HG02623 (cell line): ENCODE measurements around the gene SMARCAL1.

Source experiments
- ATAC-seq: cut with Tn5 transposase; IDR thresholded peaks from one replicate; pipeline ENCODE4 v1.9.1; 2021; ENCODE audit warnings: moderate library complexity; ENCODE audit not compliant: unreplicated experiment

The SMARCAL1 gene

DNA sequence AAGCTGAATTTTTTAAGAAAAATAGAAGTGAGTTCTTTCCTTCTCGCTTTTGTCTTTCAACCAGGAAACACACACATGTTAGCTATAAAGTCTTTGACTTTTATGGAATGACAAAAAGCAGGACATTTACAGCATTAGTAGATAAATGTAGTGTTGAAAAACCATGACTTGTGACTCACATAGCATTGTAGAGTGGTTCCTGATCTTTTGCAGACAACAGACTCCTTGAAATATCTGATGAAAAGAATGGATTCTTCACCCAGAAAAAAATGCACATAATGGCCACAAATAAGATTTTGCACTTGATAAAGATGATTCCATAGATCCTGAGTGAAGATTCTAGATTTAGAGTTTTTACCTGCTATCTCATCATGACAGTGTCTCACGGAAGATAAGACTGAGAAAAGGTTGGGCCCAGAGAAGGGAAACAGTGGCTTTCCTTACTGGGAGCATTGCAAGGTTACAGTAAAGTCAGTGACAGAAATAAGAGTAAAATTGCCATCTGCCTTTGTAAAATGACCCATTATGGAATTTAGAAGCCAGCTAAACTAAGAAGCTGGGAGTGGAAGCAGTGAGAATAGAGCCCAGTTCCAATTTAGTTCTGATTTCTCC lies 14.0 kb downstream of the SMARCAL1 start:
- ATAC-seq: no peak

DNA sequence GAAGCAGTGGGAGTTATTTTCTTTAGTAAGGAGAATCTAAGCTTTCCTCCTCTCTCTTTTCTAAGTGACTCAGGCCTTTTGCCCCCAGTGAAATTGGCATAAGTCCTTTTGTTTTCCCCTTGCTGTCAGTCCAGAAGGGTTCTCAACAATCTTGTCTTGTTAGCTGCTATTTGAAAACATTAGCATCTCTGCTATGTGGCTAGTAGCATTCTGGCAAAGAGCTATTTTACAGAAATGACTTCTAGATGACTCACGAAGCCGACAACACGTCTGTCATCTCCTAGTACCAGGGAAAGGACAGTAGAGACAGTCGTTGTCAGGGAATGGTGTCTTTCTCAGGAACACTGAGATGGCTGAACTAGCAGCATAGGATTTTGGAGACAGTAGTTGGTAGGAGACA lies 14.7 kb downstream of the SMARCAL1 start:
- no peak for ATAC-seq

DNA sequence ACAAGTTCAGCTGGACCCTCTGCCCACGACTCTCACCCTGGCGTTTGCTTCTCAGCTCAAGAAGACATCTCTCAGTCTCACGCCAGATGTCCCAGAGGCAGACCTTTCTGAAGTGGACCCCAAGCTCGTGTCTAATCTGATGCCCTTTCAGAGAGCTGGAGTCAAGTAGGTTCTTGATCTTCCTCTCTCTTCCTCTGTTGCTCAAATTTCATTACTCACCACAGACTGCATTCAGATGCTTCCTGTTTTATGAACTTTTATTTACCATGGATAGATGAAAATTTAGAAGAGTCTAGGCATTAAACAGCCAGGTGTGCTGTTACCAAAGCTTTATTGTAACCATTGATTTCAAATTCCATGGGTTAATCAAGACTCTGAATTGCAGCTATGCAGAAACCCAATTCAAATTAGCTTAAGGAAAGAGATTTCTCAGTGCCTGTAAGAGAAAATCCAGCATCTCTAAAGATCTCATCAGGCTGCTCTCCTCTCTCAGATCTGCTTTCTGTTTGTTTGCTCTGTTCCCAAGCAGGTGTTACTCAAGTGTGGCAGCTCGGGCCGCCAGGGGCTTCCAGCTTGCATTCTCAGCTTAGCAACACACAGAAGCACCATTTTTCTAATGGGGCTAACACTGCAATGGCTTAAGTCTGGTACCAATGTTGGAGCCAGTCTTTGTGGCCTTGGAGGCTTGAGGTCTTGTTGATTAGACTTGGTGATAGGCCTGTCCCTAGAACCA lies 16.5 kb downstream of the SMARCAL1 start:
- no peak for ATAC-seq

DNA sequence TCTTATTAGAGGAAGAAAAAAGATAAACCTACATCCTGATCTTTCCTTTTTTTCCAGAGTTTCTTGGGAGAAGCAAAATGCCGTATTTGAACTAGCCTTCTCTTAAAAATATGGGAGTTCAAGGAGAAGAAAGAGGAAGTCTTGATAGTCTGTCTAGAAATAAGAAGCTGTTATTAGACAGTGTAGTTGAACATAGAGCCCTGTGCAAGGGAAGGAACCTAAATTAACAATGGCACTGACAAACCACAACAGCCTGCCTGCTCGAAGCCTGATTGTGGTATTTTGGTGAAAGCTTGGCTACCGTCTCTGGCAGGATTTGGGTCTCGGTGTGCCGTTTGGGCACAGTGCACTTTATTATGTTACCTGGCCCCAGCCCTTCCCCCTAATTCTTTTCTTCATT lies 17.1 kb downstream of the SMARCAL1 start:
- ATAC-seq: no peak

DNA sequence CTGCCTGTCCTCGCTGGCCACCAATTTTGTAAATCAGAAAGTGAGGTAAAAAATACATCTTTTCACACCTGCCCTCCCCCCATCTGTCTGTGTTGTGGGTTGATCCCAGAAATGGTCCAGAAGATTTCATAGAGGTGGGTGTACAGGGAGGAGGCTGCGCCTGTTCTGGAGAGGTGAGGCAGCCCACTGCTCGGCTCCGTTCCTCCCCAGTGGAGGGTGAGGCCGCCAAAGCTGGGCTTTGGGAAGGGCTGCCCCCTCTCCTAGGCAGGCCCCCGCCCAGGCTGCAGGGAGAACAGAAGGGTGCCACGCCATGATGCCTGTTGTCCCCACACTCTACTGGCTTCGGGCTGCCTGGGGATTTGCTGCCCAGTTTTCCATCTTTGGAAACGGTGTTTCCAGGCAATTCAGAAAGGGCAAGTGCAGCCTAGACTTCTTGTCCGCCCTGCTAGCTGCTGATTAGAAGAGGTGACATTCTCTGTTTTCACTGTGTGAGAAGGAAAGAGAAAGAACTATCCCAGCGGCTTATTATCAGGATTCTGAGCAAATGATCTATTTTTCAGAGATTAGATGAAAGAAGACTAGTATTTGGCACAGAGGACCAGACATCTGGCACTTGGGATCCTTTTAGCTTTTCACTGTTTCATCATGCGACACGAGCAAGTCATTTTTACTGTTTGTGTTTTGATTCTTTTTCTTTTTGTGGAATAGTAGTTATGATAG lies 18.7 kb downstream of the SMARCAL1 start:
- no peak for ATAC-seq

DNA sequence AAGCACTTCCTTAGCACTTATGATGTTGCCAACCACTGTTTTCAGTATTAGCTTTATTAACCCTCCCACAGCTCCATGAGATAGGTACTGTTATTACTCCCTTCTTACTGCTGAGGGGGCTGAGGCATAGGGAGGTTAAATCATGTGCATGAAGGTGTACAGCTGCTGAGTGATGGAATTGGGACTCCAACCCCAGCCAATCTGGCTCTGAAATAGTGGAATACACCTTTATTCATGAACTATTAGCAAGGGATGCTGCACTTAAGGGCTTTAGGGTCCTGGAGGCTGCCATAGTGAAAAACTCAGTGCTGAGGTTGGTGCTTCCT lies 19.2 kb downstream of the SMARCAL1 start:
- no peak for ATAC-seq

DNA sequence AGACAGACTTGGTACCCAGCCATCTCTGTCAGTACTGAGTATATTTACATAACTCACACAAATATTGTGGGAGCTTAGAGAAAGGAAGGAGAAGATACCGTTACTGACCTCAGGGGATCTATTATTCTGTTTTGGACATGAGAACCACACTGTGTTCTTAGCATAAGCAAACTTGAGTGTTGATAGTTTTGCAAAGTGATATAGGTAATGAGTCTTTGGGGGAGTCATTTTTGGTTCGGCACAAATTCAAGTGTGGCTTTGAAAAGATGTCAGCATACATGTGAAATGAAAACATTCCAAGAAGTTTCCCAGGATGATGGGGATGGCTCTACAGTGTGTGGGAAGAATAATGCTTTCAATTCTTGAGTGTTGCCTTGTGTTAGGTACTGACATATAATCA lies 24.1 kb downstream of the SMARCAL1 start:
- ATAC-seq: no peak

DNA sequence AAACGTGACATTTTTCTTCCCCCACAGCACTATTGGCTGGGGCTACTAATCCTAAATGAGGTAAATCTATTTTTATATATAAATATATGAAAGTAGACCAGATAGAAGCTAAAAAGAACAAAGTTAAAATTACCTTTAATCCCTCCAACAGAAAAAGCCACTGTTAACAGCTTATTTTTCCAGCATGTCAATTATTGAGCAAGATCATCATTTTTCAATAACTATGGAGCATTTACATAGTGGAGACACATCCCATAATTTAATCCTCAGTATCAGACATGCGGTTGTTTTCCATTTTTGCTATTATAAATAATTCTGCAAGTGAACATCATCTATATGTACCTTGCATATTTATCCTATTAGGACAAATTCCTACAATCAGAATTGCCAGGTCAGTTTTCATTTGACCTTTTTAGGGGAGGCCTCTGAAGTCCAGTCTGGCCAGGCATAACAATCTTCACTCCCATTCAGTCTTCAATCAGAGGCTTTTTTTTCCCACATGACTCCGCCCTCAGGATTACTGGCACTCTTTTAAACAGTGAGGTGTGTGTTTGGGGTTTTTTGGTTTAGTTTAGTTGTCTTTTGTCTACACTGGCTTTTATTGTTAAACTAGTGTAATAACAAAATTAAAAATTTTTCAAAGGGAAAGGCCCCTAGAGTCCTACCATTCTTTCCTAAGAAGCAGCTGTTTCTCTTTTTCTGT lies 29.2 kb downstream of the SMARCAL1 start:
- no peak for ATAC-seq

DNA sequence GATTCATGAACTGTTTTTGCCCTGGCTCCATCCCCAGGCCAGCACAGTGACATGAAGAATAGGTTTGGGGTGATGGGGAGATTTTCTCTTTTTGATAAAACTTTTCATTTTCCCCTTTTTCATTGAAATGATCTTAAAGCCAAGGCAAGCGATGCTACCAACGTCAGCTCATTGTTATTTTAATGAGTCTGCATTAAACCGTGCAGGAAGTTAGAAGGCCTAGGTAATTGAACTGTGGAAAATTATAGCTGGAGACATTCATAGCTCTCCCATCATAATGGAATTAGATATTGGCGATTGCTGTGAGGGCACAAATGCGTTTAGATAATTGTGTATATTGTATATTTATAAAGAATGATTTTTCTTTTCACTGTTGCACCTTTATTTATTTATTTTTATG lies 33.2 kb downstream of the SMARCAL1 start:
- no peak for ATAC-seq

DNA sequence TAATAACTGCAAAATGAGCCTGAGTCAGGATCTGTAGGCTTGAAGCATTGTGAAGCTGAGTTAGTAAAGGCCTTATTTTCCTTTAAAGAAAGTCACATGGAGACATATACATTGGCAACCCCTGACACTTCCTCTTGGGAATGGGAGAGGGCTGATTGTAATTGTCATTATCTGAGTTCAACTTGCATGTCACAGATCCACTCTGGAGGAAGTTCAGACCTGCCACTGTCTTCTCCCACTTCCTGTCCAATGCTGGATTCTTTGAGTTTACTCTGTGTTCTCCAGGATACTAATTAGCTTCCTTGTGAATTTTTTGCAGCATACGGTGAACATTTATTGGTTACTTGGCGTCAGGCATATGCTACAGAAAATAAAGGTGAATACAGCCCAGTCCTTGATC lies 34.1 kb downstream of the SMARCAL1 start:
- ATAC-seq: no peak

DNA sequence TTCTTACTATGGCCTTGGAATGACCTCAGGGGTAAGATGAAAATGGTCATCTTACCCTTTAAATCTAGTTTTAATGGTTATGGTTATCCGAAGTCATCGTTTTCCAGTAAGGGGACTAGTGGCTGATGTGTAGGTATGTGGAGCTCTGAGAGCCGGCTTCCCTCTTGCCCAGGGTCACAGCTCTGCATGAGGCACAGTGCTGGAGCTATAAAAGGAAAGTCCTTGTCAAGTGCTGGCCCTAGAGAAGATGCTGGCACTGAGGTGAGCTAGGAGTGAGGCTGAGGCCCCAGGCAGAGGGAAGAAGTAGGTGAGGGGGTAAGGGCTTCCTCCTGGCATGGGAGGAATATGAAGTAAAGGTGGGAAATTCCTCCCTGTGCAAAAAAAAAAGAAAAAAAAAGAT lies 35.0 kb downstream of the SMARCAL1 start:
- no peak for ATAC-seq

DNA sequence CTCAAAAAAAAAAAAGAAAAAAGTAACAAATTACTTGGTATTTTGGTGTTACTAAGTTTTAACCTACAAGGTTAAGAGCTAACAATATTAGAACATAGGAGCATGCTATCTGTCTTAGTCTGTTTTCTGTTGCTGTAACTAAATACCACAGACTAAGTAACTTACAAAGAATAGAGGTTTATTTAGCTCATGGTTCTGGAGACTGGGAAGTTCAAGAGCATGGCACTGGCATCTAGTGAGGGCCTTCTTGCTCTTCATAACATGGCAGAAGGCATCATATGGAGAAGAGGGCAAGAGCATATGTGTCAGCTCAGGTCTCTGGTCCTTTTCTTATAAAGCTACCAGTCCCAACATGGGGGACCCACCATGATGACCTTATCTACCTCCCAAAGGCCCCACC lies 36.5 kb downstream of the SMARCAL1 start:
- ATAC-seq: no peak

DNA sequence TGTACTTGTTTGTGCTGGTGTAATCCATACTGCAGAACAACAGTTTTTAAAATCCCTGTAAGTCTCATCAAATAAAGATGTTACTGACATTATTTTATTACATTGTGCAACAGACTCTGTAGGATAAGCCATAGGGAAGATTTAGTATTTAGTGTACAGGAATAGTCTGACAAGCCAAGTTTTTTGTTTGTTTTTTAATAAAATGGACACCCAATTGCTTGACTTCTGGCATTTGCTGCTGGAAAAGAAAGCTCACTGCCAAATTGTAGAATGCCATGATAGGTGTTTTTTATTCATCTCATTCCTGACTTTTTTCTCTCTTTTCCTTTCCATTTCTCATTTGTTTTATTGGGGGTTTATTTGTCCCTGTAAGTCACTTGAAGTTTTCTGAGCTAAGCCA lies 38.1 kb downstream of the SMARCAL1 start:
- no peak for ATAC-seq

DNA sequence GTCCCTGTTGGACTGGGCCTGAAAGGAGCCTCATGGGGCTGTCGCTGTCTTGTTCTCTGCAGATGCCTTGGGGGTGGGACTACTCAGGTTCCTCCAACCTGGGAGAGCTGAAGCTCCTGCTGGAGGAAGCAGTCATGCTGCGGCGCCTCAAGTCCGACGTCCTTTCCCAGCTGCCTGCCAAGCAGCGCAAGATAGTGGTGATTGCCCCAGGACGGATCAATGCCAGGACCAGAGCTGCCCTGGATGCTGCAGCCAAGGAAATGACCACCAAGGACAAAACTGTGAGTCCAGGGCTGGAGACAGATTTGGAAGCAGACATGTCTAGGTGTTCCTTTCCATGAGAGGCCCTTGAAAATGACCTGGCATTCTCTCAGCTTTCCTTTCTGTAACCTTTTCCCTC lies 38.5 kb downstream of the SMARCAL1 start:
- ATAC-seq: no peak

DNA sequence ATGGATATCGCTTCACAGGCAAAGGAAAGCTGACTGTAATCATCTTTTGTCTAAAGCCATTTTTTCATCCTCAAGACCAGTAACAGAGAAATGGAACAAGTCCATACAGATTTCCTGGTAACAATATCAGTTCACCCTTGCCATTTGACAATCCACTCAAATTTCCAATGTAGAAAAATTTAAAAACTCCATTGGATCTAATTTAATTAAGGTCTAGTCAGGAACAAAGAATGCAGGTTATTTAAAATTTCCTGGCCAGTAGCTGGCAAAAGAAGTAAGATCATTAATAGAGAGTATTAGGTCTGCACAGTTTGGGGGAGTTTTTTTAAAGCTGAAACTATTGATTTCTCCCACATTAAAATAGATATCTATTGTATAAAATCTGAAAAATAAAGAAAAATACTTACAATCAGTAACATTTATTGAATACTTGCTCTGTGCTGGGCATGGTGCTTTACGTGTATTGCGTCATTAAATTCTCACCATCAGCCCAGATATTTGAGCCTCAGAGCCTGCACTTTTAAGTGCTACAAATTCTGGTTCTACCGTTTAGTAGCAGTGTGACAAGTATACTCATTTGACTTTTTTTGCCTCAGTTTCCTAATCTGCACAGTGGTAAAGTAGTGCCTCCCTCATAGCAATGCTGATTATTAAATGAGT lies 41.8 kb downstream of the SMARCAL1 start:
- ATAC-seq: no peak

DNA sequence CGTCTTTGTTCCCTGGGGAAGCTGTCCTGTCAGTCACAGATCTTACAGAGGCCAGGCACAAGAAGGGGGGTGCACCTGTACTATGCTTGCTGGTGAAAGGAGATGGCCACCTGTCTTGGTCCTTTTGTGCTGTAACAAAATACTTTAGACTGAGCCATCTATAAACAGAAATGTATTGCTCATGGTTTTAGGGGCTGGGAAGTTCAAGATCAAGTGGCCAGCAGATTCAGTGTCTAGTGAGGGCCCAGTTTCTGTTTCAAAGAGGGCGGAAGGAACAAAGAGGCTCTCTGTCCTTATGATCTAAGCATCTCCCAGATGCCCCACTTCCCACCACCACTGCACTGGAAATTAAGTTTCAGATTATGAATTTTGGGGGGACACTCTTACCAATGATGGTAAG lies 50.9 kb downstream of the SMARCAL1 start:
- no peak for ATAC-seq

DNA sequence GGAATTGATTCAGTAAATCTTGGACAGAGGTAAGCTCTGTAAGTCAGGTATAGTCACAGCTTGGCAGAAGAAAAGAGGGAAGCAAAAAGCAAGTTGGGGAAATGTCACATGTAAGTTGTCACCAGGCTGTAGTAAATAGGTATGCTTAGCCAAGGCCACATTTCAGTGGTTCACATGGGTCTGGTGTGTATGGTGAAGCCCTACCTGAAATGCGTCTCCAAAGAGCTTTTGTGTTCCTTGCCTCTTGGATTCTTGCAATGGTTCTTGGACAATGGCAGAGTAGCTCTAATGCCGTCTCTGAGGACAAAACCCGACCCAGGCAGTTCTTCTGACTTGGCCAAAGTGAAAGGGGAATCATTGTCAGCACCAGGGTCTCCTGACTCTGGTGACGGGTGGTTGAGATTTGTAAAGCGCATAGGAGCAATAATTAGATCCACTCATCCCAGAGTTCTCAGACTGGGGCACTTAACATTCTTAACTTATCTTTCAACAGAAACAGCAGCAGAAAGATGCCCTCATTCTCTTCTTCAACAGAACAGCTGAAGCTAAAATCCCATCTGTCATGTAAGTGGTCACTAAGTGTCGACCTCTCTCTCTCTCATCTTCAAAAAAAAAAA lies 51.9 kb downstream of the SMARCAL1 start:
- no peak for ATAC-seq

DNA sequence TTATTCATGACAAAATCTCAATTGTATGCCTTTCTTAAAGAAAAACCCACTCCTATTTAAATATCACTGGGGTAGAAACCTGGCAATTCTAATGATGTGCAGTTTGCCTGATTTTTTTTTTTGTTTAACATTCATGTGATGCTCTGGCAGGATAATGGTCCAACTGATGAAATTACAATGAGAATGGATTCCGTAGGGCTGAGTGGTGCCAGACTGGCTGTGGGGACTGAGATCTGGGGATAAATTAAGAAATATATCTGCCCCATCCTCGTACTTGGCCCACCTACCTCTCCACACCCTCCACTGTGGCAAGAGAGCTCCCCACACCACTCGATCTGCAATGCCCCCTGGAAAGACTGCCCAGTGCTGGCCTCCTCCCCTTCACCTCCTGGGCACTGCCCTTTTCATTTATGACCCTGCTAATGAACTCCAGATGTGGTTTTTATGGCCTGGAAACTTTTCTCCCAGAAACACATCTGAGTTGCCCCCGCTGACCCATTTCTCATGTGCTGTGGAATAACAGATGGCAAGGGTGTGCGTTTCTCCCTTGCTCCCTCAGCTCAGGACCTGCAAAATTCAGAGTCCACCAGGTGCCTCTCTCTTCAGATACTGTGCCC lies 53.4 kb downstream of the SMARCAL1 start:
- ATAC-seq: no peak

DNA sequence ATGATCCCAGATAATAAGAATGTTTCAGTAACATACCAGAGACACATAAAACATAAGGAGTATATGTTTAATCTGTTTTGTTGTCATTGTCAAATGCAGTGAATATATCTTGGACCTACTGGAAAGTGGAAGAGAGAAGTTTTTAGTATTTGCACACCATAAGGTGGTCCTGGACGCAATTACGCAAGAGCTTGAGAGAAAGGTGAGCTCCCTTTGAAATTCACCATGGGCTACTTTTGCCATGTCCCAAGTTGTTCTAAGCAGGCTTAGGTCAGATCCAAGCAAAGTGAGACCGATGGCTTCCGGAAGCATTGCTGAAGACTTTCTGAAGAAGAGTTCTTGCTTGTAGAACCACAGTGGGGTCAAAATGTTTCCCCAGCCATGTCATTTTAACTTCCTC lies 55.6 kb downstream of the SMARCAL1 start:
- no peak for ATAC-seq

DNA sequence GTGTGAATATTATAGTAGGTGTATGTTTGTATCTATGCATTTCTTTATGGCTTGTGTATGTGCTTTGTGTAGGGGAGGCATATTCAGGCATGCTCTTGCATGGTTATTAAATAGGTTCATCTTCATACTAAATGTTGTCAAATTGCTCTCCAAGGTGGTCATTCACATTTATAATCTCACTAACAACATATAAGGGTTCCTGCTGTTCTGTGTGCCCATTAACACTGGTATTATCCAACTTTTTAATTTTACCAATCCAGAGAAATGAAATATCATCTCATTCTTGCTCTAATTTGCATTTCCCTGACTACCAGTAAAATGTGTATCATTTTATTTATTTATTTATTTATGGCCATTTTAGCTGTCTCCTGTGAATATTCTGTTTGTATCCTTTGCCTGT lies 57.4 kb downstream of the SMARCAL1 start:
- no peak for ATAC-seq
